ENCODE data around the gene NSD2.

The NSD2 gene

GRCh38 chr4:1959104-1959384, 87.9 kb downstream of the NSD2 start:
- H3K4me3 ChIP-seq (ENCODE audit: low read length): no peak overlapping the region
- H3K9me3 ChIP-seq (ENCODE audit: insufficient read depth, low read length): no peaks in the 10 kb centered on the region
- no peak overlapping the region for H3K9ac ChIP-seq (ENCODE audit: low read length)
- H3K27ac ChIP-seq (ENCODE audit: low read length): no peak overlapping the region
- peaks cover 2% of the 10 kb centered on the region; the same call in 1 of the 2 replicates for H3K79me2 ChIP-seq (ENCODE audit: low read length)
- H4K20me1 ChIP-seq (ENCODE audit: insufficient read depth, low read length): 0 out of 2 replicates have a peak, but pooled peaks cover 2% of the 10 kb centered on the region
- no peak overlapping the region for H3K4me2 ChIP-seq (ENCODE audit: low read length)
- no peaks in the 10 kb centered on the region for H3K4me1 ChIP-seq (ENCODE audit: low read length)
- H3K27me3 ChIP-seq (ENCODE audit: low read depth, low read length): no peaks in the 10 kb centered on the region
- H3K36me3 ChIP-seq (replicated peaks; ENCODE audit: low read depth, low read length): peaks cover 83% of the 10 kb centered on the region
- TF ChIP-seq, protein P1, sequence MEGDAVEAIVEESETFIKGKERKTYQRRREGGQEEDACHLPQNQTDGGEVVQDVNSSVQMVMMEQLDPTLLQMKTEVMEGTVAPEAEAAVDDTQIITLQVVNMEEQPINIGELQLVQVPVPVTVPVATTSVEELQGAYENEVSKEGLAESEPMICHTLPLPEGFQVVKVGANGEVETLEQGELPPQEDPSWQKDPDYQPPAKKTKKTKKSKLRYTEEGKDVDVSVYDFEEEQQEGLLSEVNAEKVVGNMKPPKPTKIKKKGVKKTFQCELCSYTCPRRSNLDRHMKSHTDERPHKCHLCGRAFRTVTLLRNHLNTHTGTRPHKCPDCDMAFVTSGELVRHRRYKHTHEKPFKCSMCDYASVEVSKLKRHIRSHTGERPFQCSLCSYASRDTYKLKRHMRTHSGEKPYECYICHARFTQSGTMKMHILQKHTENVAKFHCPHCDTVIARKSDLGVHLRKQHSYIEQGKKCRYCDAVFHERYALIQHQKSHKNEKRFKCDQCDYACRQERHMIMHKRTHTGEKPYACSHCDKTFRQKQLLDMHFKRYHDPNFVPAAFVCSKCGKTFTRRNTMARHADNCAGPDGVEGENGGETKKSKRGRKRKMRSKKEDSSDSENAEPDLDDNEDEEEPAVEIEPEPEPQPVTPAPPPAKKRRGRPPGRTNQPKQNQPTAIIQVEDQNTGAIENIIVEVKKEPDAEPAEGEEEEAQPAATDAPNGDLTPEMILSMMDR (IDR thresholded peaks at IDR 0.05; ENCODE audit: low read depth, low read length): no peak
- TF ChIP-seq EZH2phosphoT487 (IDR thresholded peaks at IDR 0.05; ENCODE audit: low read depth): no peak
- no peak overlapping the region for H2AFZ ChIP-seq (ENCODE audit: low read depth, low read length)

GRCh38 chr4:1960170-1960825, 89.1 kb downstream of the NSD2 start:
- Histone ChIP-seq H3K79me2 (ENCODE audit: low read length) (peaks cover 5% of the 10 kb centered on the region), H3K36me3 (replicated peaks; ENCODE audit: low read depth, low read length) (peaks cover 88% of the 10 kb centered on the region), H4K20me1 (ENCODE audit: insufficient read depth, low read length) (0 out of 2 replicates have a peak, but pooled peaks cover 2% of the 10 kb centered on the region), H3K27ac (ENCODE audit: low read length) (no peak overlapping the region), H3K9me3 (ENCODE audit: insufficient read depth, low read length) (no peaks in the 10 kb centered on the region), H3K9ac (ENCODE audit: low read length) (no peak overlapping the region), H3K4me2 (ENCODE audit: low read length) (no peak overlapping the region), H3K4me1 (ENCODE audit: low read length) (no peaks in the 10 kb centered on the region), H3K4me3 (ENCODE audit: low read length) (no peak overlapping the region), H3K27me3 (ENCODE audit: low read depth, low read length) (no peaks in the 10 kb centered on the region), H2AFZ (ENCODE audit: low read depth, low read length) (no peak overlapping the region)
- TF ChIP-seq EZH2phosphoT487 (IDR thresholded peaks at IDR 0.05; ENCODE audit: low read depth): no peak
- TF ChIP-seq, protein P1 (IDR thresholded peaks at IDR 0.05; ENCODE audit: low read depth, low read length): no peak

- Histone ChIP-seq H3K79me2 (ENCODE audit: low read length) (peaks cover 7% of the 10 kb centered on the region), H3K27ac (ENCODE audit: low read length) (no peak overlapping the region), H3K9ac (ENCODE audit: low read length) (no peak overlapping the region), H3K9me3 (ENCODE audit: insufficient read depth, low read length) (no peaks in the 10 kb centered on the region), H2AFZ (ENCODE audit: low read depth, low read length) (no peak overlapping the region), H3K27me3 (ENCODE audit: low read depth, low read length) (no peaks in the 10 kb centered on the region), H3K4me2 (ENCODE audit: low read length) (no peak overlapping the region), H4K20me1 (ENCODE audit: insufficient read depth, low read length) (0 out of 2 replicates have a peak, but pooled peaks cover 2% of the 10 kb centered on the region), H3K4me3 (ENCODE audit: low read length) (no peak overlapping the region), H3K4me1 (ENCODE audit: low read length) (no peaks in the 10 kb centered on the region), H3K36me3 (replicated peaks; ENCODE audit: low read depth, low read length) (peaks cover 87% of the 10 kb centered on the region)
- no peak for TF ChIP-seq EZH2phosphoT487 (IDR thresholded peaks at IDR 0.05; ENCODE audit: low read depth)
- TF ChIP-seq, protein P1 (IDR thresholded peaks at IDR 0.05; ENCODE audit: low read depth, low read length): no peak
Observed at GRCh38 chr4:1961038-1961437, 89.8 kb downstream of the NSD2 start.

GRCh38 chr4:1961563-1961962, 90.4 kb downstream of the NSD2 start:
- Histone ChIP-seq H3K36me3 (replicated peaks; ENCODE audit: low read depth, low read length) (peaks cover 83% of the 10 kb centered on the region), H3K79me2 (ENCODE audit: low read length) (peaks cover 8% of the 10 kb centered on the region)

More at GRCh38 chr4:1961563-1961962, 90.4 kb downstream of the NSD2 start:
- no peaks in the 10 kb centered on the region for H3K27me3 ChIP-seq (ENCODE audit: low read depth, low read length)
- no peak overlapping the region for H3K4me3 ChIP-seq (ENCODE audit: low read length)
- no peak overlapping the region for H3K9ac ChIP-seq (ENCODE audit: low read length)
- H2AFZ ChIP-seq (ENCODE audit: low read depth, low read length): no peak overlapping the region
- H3K4me1 ChIP-seq (ENCODE audit: low read length): no peaks in the 10 kb centered on the region
- H3K27ac ChIP-seq (ENCODE audit: low read length): no peak overlapping the region
- no peaks in the 10 kb centered on the region for H3K9me3 ChIP-seq (ENCODE audit: insufficient read depth, low read length)
- TF ChIP-seq EZH2phosphoT487 (IDR thresholded peaks at IDR 0.05; ENCODE audit: low read depth): no peak
- TF ChIP-seq, protein P1 (IDR thresholded peaks at IDR 0.05; ENCODE audit: low read depth, low read length): no peak
- H4K20me1 ChIP-seq (ENCODE audit: insufficient read depth, low read length): 0 out of 2 replicates have a peak, but pooled peaks cover 2% of the 10 kb centered on the region
- no peak overlapping the region for H3K4me2 ChIP-seq (ENCODE audit: low read length)
